GM21381 (cell line): ENCODE measurements around the gene TEAD2.

ENCODE experiments used
- ATAC-seq: cut with Tn5 transposase; IDR thresholded peaks from one replicate; pipeline ENCODE4 v1.9.1; 2021; ENCODE audit warnings: mild to moderate bottlenecking, moderate library complexity; ENCODE audit not compliant: unreplicated experiment

TEAD2 gene

GRCh38 chr19:49348305-49349189 is 13.7 kb downstream of the TEAD2 start:
- no peak for ATAC-seq

- no peak for ATAC-seq
These were observed 14.4 kb downstream of the TEAD2 start for GRCh38 chr19:49347835-49348234.

- ATAC-seq, result no peak
These were observed 15.0 kb downstream of the TEAD2 start for GRCh38 chr19:49347191-49347590.

- no peak for ATAC-seq
These were observed 17.5 kb downstream of the TEAD2 start for GRCh38 chr19:49344505-49345423.

- no peak for ATAC-seq
These were observed 19.1 kb downstream of the TEAD2 start for GRCh38 chr19:49343123-49343522.

GRCh38 chr19:49342291-49342721 is 19.9 kb downstream of the TEAD2 start:
- ATAC-seq, result no peak

GRCh38 chr19:49340865-49341718 is 21.1 kb downstream of the TEAD2 start:
- ATAC-seq, result no peak

GRCh38 chr19:49340069-49340864 is 21.9 kb downstream of the TEAD2 start:
- ATAC-seq, result peak; percentile 74

- no peak for ATAC-seq
These were observed 22.7 kb downstream of the TEAD2 start for GRCh38 chr19:49339301-49340068.

GRCh38 chr19:49338691-49339300 is 23.4 kb downstream of the TEAD2 start:
- no peak for ATAC-seq

- no peak for ATAC-seq
These were observed 24.1 kb downstream of the TEAD2 start for GRCh38 chr19:49338023-49338677.

- no peak for ATAC-seq
These were observed 24.8 kb downstream of the TEAD2 start for GRCh38 chr19:49337267-49338022.

GRCh38 chr19:49336482-49337266 is 25.5 kb downstream of the TEAD2 start:
- ATAC-seq, result no peak

GRCh38 chr19:49335784-49336481 is 26.3 kb downstream of the TEAD2 start:
- ATAC-seq, result no peak

- ATAC-seq, result no peak
These were observed 27.0 kb downstream of the TEAD2 start, which contains the start of gene CD37 for GRCh38 chr19:49335071-49335783. TSS of gene CD37 (plus strand) at chr19:49335406. CDS start at chr19:49335541, 135 bp downstream.
